CD4-positive, alpha-beta T cell treated with Interleukin-15 for 4 hours (primary cell): Measurements from ENCODE around the gene GRAMD1B.

Experiments
- DNase-seq: peaks from one replicate; pipeline ENCODE4 v3.0.0-alpha.2; 2020; ENCODE audit warnings: low spot score

GRAMD1B gene

DNA sequence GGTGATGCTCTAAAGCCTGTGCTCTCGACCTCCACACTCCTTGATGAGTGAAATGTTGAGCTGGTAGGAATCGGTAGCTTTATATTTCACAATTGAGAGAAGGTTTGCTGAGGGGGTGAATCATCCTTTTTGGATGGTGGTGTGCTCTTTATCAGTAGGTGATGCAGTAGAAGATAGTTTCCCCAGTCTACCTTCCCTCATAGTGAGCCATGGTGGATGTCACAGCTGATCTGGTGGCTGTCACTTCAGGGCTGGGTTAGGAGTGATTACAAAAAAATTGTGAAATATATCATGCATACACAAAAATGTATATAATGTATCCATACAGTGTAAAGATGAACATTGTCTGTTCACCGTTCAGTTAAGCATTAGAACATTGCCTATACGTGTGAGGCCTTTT lies 105.3 kb downstream of the GRAMD1B start:
- no peak for DNase-seq

DNA sequence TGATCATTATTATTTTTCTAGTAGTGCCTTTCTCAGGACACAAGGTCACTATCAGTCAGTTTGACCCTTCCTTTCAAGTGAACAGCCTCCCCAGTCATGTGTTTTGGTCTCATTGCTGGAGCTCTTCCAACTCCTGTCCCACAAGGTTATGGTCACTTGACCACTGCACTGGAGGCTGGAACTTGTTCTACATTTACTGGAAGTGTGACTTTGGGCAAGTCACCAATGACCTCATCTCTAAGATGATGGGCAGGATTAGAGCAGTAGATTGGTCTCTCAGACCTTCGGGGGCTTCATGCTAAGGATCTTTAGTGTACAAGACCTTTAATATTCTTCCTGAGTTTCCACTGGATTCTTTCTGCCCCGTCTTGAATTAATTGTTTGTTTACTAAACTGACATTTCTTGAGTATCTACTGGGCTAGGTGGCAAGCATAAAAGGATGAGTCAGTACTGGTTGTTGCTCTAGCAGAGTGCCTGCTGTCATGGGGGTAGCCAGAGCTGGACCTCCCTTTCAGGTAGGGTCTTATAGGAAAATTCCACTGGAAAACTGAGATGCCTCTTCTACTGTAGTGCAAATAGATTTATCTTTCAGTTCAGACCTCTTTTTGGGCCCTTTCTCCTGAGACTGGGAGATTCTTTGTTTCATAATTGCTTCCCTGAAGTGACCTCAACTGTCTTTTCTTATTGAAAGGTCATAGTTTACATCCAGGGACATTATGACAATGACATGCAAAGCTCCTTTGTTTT lies 106.8 kb downstream of the GRAMD1B start:
- DNase-seq: no peak

DNA sequence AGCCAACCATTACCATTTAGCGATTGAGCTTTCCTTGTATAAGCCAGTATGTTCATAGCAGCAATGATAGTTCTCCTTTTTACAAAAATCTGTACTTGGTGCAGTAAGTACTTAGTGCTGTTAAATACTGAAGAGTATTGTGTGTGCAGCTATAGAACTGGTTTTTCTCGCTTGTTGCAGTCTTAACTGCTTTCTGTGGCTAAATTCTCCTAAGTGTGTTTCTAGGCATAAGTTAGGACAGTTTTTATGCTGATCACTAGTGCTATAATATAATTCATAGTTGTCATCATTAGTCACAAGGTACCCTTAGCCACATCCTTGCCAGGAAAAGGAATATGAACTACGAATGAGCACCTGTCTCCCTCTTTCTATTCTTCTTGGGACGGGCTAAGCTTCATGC lies 107.7 kb downstream of the GRAMD1B start:
- DNase-seq: no peak

DNA sequence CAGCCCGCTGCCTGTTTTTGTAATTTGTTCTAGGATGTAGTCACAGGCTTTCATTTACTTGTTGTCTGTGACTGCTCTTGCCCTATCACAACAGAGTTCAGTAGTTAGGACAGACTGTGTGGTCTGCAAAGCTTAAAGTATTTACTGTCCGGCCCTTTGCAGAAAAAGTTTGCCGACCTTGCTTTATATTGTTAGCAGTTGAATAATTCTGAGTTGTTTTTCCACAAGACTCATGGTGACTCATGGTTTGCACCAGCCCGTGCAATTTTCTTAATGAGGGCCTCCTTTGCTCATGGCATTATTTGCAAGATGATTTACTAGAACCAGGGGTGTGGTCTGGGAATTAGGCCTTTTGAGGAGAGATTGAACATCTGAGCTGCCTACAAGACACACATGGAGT lies 113.7 kb downstream of the GRAMD1B start:
- no peak for DNase-seq

DNA sequence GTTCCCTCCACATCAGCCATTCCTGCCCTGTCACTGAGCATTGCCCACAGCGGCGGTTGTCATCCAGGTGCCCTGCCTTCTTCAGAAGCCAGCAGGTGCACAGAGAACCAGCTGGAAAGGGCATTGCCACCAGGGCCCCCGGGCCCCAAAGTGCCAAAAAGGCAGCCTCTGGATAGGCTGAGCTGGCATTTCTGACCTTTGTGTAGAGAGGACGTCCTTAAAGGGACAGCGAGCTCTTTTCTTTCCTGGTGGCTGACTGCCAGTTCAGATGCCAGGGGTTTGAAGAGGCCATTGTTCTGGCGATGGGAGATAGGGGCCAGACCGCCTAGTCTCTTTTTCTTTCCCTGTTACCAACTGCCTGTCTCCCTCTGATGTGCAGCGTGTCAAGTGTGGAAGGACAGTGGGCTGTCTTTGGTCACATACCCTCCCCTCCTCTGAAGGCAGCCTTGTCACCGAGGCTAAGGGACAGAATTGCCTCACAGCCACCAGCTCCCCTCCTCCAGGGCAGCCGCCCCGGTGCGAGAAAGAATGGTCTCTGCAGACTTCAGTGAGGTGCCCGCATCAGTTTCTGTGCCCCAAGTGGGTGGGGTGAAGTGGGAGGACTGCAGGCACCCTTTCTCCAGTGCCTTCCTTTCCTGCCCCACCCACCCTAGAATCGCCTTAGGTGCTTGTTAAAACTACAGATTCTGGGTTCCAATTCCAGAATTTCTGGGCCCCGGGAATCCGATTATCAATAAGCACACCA lies 114.7 kb downstream of the GRAMD1B start:
- DNase-seq: no peak

DNA sequence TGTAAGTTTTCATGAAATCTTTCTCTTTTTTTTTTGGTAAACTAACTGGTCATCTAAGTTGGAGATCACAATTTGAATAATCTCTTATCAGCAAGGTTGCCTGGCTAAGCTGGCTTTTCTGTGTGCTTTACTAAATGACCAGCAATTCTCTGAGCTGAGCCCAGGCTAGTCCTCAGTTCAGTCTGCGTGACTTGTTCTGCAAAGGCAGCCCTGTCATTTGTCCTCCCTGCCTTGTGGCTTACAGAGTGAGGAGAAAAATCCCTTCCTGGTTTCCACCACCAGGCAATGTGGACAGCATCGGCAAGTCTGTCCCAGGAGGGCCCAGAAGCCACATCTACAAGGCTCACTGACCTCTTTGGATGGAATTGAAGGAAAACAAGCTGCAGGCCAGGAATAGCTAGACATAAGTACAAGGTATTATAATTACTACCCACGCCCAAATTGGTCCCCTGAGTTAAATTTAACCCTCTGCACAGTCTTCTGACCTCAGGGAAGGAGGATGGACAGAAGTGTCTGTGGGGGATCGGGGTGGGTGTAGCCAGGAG lies 115.7 kb downstream of the GRAMD1B start:
- no peak for DNase-seq

DNA sequence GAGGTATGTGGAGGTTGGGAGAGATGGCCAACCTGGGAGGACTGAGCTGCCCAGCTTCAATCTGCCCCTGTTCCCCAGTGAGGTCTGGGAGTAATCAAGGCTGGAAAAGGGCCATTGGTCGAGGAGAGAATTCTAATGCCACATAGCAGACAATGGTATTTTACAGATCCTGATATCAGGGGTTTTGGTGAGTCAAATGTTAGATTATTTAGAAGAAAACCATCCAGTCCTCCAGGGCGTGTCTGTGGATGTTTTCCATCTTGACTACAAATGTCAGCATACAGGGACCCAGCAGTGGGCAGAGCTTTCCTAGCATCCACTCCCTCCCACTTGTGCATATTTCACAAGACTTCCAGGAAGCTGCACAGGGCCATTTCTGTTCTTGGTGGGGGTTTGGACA lies 116.4 kb downstream of the GRAMD1B start:
- DNase-seq: no peak

DNA sequence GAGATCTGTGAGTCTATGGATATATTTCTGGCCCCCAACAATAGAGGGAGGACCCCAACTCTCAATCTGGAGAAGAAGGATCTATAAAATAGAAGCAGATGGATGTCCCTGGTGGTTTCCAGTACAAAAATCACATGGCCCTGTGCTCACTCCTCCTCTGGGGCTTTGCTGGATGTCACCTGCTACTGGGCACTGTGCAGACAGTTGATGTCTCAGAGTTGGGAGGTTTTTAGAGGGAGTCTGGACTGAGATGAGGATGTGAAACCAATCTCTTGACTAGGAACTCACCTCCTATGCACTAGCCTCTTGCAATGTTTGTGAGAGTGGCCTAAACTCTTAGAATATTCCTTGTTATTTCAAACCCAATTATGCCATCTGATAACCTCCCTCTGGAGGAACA lies 117.1 kb downstream of the GRAMD1B start:
- DNase-seq: no peak

DNA sequence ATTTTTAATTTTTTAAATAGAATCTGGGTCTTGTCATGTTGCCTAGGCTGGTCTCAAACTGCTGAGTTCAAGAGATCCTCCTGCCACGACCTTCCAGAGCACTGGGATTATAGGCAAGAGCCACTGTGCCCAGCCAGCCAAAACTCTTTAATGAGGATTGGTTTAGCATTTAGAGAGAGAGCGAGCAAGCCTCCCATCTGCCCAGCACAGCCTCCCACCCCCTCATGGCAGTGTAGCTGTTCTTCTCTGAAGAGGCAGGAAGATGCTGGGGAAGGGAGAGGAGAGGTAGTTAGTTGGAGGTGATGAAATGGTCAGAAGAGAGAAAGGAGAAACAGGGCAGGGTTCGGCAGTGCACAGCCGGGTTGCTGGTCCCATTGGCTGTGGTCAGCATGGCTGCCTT lies 118.7 kb downstream of the GRAMD1B start:
- no peak for DNase-seq

DNA sequence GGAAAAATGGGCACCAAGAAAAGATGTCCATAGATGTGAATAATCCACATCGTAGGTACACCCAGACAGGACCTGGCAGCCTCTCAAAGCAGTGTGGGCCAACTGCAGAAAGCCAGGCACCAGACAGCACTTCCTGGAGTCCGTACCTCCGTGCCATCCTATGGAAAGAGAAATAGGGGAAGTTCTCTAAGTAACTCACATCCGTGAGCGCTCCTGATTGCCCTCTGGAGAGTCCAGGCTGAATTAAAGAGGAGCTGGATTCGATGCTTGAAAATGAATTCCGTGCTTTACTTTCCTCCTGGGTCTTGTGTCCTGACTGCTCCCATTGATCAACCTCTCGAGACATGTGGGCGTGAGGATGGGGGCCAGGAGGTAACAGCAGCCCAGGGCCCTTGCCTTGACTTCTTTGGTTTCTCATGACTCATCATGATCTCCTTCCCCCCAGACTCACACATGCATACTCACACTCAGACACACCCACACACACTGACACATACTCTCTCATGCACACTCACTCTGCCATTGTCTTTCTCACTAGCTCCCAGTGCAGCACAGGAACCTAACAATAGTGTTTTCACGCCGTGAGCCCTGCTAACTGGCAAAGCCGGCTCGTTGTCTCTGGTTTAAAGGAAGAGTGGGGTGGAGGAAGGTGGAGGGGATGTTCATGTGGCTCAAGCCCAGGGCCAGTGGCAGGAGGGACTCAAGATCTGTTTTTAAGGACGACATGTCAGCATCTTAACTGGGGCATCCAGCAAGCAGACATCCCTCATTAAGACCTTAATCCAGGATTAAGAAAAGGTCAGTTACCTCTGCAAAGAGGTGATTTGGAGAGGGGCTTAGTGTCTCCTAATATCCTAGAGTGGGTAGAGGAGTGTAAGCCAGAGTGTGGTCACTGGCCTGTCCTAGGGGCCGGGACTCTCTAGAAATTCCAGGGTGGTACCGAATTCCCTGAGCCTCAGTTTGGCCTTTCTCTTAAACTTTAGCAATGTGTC lies 120.2 kb downstream of the GRAMD1B start:
- DNase-seq: no peak

DNA sequence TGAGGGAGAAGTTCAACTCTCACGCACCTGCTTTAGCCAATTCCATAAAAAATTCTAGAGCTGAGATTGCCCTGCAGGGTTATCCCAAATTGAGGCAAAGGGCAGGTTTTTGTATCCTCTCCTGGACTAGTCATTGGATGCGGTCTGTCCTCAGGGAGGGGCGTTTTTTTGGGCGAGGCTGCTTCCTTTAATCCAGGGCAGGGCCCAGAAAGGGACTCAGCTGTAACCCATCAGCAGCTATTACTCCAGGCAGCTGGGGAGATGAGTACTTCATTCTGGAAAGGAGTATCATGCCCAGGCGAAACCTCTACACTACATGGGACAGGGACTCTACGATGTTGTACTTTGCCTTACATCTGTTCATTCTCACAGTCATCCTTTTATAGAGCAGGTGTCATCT lies 121.0 kb downstream of the GRAMD1B start:
- no peak for DNase-seq

DNA sequence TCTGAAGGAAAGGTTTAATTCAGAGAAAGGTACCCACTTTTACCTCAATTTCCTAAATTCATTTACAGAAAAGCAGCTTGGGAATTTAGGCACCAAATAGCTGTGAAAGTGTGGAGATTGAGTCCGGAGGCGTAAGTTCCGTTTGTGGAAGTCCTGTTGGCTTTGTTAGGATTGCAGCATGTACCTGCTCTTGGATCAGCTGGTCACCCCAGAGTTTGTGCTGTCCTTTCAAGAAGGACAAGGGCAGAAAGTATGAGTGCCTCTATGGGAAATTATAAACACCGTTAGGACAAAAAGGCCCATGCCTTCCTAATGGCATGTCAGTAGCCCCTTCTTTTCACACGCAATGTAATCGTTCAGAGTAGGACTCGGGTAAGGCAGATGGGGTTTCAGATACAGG lies 126.6 kb downstream of the GRAMD1B start:
- no peak for DNase-seq

DNA sequence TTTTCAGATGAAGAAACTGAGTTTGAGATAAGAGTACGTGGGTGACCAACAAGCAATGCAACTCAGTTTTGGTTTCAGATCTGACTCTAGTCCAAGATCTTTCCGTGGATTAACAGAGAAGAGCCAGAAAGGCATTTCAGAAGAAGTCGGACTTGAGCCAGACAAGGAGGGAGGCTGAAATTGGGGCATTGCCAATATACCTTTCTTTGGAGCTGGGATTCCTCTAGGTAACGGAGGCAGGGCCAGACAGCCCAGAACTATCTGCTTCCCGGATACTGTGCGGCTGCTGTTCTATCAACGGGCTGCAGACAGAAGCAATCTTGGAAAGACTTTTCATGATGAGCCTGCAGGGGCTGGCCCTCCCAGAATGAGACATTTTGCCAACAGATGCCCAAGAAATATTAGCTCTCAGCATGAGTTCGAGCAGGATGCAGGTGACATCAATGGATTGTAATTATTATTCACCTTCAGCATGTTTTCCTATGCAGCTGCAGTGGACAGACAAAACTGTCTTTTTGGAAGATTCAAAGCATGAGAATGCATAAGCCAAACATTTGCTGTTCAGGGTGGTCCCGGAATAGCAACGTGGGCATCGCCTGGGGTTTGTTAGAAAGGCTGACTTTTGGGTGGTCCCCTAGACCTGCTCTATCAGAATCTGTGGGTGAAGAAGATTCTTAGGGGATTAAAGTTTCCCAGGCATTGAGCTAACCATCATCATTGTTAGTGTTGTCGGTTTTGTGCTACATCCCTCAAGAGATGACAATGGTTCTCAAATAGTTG lies 128.7 kb downstream of the GRAMD1B start:
- no peak for DNase-seq

DNA sequence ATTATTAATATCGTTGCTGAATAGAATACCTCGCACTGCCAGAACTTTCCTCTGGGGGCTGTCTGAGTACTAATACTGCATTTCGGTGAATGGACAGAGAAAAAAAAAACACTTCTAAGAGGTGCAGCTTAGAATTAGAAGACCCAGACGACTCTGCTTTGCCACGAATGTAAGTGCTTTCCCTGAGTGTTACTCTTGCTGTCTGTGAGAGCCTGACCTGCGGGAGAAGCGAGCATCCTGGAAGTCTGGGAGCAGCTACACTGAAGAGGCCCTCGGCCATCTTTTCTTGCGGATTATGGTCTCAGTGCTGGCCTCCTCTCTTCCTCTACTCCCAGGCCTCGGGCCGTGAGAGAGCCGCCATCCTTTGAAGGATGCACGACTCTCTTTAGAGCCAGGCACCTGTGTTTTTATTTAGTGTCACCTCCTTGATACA lies 129.5 kb downstream of the GRAMD1B start:
- no peak for DNase-seq

DNA sequence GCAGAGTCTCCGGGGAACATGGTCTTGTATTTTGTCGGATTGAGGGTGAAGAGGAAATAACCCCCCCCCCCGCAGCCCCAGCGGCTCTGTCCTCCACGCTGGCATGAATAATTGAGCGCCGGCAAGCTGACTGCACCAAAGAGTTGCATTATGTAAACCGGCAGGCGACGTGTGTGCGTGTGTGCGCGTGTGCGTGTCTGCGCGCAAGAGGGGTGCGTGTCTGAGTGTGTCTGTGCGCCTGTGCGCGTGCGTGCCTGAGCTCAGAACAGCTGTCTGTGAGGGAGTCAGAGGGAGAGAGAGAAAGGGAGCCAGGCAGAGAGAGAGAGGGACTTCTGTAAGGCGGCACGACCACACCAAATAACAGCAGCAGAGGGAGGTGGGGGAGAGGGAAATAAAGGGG lies 129.9 kb downstream of the GRAMD1B start:
- DNase-seq: no peak

DNA sequence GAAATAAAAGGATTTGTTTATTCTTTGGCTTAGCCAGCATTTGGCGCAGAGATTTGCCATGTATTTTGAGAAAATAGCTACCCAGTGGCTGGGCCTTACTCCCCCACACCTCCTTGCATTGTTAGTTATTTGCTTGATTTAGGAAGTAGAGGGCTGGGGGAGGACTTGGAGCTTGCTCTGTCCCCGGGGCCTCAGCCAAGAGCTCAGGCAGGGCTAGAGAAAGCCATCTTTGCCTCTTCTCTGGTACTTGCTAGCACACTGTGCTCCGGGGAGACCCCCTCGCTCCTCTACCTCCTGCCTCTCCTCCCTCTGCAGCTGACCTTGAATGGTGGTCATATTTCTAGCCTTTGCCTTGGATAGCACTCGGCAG lies 131.3 kb downstream of the GRAMD1B start:
- DNase-seq: no peak

DNA sequence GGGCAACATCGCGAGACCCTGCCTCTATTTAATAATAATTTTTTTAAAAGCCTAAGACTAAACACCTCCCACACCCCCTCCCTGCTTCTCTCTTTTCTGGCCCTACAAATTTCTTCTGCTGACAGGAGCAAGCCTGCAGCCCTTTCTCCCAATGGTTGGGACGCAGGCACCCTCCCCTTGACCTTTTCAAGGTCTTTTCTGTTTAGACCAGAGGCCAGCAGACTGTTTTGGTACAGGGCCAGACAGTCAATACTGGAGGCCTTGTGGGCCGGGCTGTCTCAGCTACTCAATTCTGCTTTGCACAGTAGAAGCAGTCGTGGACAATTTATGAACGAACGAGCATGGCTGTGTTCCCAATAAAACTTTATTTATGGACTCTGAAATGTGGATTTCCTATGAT lies 132.1 kb downstream of the GRAMD1B start:
- no peak for DNase-seq

DNA sequence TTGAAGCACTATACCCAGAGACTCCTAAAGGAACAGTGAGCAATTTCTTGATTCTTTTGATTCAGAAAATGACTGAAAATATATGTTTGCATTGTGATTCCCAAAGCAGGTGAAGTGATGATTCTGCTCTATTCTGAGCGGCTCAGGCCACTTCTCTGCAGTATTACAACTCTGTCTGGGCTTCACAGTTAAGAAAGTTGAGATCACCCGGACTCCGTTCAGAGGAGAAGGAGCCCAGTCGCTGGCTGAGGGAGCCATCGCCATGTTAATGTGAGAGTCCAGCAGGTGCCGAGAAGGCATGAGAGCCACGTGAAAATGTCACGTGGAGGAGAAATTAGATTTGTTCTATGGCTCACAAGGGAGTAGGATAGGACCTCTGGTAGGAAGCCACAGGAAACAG lies 132.8 kb downstream of the GRAMD1B start:
- DNase-seq: no peak

DNA sequence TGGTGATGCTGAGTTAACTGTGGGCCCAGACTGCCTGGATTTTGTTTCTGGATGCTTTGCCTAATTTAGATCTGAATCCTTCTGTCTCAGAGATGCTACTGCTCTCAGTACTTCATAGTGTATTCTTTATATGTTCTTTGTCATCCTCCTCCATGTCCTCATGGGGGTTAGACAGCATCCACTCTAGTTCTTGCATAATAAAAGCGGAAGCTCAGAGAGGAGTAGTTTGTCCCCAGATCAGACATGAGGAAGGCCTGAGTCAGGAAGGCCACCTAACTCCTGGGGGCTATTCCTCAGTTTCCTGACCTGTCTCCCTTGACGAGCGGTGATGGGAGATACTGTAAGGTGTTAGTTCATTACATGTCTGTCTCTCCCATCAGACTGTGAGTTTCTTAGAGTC lies 134.2 kb downstream of the GRAMD1B start:
- DNase-seq: no peak

DNA sequence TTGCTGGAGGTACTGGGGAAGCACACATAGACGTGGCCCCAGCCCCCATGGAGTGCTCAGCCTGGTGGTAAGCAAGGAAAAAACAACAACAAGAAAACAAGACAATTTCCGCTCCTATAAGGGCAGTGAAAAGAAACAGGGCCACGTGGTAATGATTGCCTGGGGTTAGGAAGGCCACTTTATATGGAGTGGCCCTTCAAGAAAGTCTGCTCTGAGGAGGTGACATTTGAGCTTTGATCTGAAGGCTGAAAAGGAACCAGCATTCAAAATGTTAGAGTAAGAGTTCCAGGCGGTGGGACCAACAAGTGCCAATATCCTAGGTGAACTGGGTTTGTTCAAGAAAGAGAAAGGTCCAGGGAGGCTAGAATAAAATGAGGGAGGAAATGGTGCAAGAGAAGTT lies 136.8 kb downstream of the GRAMD1B start:
- no peak for DNase-seq

DNA sequence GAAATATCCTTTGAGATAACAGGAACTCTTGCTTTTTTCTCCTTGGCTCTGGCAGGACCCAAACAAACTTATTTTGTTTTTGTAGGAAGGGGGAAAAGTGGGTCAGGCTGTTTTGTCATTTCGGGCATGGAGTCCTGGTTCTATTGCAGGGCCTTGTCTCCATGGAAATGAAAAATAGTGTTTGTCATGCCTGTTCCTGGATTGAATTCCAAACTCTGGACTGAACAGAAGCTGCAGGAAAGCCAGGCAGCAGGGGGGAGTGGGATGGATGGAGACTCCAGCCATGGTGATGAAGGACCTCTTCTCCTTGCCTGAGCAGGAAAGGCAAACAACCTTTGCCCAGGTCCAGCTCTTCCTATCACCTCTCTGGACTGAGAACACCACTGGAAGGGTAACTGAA lies 137.4 kb downstream of the GRAMD1B start:
- no peak for DNase-seq
